Urinary bladder (tissue), 4 donors: ENCODE measurements around the gene PLEKHB2. TPM values are rescaled to one million over a fixed set of nuclear protein-coding genes. Genes with fewer than 3 reads are reported as not detected.
"Not testable (repeated sequence)": the region's sequence is repeated elsewhere in the genome, so short reads cannot be mapped to it uniquely, and the experiment has no call there.

ENCODE experiments used
- DNase-seq: peaks from one replicate; pipeline ENCODE4 v3.0.0-alpha.2; 2015; ENCODE audit errors: extremely low spot score
- H3K27ac ChIP-seq: one replicate; pipeline ENCODE4 v1.5.1; 2013; ENCODE audit warnings: low read depth, mild to moderate bottlenecking, moderate library complexity
- H3K36me3 ChIP-seq: one replicate; pipeline ENCODE4 v1.6.1; 2013; ENCODE audit warnings: mild to moderate bottlenecking, moderate library complexity; ENCODE audit not compliant: insufficient read depth
- H3K4me1 ChIP-seq: one replicate; pipeline ENCODE4 v1.6.1; 2013; ENCODE audit warnings: mild to moderate bottlenecking, moderate library complexity; ENCODE audit not compliant: insufficient read depth
- H3K4me3 ChIP-seq: one replicate; pipeline ENCODE4 v1.5.1; 2013; ENCODE audit warnings: low read depth, low read length
- WGBS: extraction: QIAGEN DNeasy Blood & Tissue Kit; methylation state at CpG from one replicate; pipeline ENCODE4 v1.1.7; 2013; 5-methylcytosine and 5-hydroxymethylcytosine counted together
- polyA plus RNA-seq: library from polyadenylated mRNA; stranded (reverse); fragments of 200-250 nt; gene quantifications from one replicate; pipeline ENCODE4 v1.2.3, GENCODE V29; 2013
- small RNA-seq: library from RNA; depleted of rRNA; stranded (forward); fragments of <200 nt; gene quantifications from one replicate; pipeline ENCODE3, GENCODE V24; 2014
- total RNA-seq: library from RNA; depleted of rRNA; stranded (reverse); fragments of >200 nt; gene quantifications from one replicate; pipeline ENCODE4 v1.2.3, GENCODE V29; 2014
- donor health status: healthy with polysubstance abuse.
- donor health status: healthy.

Gene PLEKHB2
- total and polyA plus RNA-seq, 2 donors, result 27.1 to 40.4 TPM

DNA sequence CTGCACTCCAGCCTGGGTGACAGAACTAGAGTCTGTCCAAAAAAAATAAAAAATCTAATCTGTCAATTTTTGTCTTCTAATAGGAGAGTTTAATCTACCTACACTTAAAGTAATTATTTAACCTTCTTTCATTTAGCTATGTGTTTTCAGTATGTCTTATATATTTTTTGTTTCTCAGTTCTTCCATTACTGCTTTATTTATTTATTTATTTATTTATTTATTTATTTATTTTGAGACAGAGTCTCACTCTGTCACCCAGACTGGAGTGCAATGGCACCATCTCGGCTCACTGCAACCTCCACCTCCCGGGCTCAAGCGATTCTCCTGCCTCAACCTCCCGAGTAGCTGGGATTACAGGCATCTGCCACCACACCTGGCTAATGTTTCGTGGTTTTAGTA is 60.4 kb downstream of the PLEKHB2 start:
- not testable (repeated sequence) for H3K4me1 ChIP-seq, DNase-seq, H3K4me3 ChIP-seq, H3K27ac ChIP-seq, H3K36me3 ChIP-seq
- 90% methylated on average over 5 of the region's 5 CpGs for WGBS

GRCh38 chr2:131168538-131168937 is 63.4 kb downstream of the PLEKHB2 start:
- no peaks in the 10 kb centered on the region for H3K36me3 ChIP-seq
- no peak overlapping the region for H3K4me3 ChIP-seq
- 83% methylated on average over 5 of the region's 5 CpGs for WGBS
- H3K4me1 ChIP-seq, result no peaks in the 10 kb centered on the region
- no peak overlapping the region for H3K27ac ChIP-seq
- no peak for DNase-seq

DNA sequence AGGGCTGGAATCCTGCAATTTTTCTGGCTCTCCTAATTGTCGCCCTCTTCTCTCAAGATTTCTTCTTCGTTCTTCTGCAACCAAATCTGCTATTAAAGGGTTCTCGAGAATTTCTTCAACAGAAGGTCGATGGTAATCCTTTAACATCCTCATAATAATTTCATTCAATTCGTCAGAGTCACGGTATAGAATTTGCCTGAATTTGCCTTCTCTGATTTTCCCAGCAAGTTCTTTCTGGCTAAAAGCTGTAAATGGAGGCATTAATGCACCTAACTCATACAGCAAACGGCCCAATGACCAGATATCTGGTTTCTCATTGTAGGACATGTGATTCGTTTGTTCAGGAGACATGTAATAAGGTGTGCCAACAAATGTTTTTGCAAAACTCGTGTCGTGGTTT is 72.9 kb downstream of the PLEKHB2 start:
- not testable (repeated sequence) for H3K27ac ChIP-seq, H3K36me3 ChIP-seq, H3K4me1 ChIP-seq, DNase-seq, H3K4me3 ChIP-seq
- WGBS, result 84% methylated on average over 10 of the region's 10 CpGs

GRCh38 chr2:131178721-131179418 is 73.7 kb downstream of the PLEKHB2 start:
- WGBS, result 85% methylated on average over 15 of the region's 15 CpGs
- not testable (repeated sequence) for H3K36me3 ChIP-seq, DNase-seq, H3K4me3 ChIP-seq, H3K27ac ChIP-seq, H3K4me1 ChIP-seq

GRCh38 chr2:131181451-131181850 is 76.3 kb downstream of the PLEKHB2 start:
- not testable (repeated sequence) for DNase-seq, H3K36me3 ChIP-seq, H3K4me3 ChIP-seq, H3K4me1 ChIP-seq, H3K27ac ChIP-seq
- WGBS, result 54% methylated on average over 4 of the region's 4 CpGs

DNA sequence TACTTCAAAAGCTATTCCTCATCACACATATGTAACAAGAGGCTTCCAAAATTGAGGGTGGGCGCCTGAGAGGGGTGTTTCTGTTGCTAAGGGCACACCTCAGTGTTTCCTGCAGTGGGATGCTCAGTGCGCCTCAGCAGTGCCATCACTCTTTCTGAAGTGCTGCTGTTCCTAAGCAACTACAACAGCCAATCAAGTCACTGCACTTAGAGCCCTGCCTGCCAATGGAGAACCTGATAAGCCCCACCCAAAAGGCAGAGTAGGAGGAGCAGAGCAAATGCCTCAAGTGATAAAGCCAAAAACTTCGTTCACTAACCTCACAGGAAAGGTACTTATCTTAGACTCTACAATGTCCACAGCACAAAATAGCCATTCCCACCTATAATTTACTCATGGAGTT is 88.3 kb downstream of the PLEKHB2 start:
- not testable (repeated sequence) for H3K4me3 ChIP-seq, H3K27ac ChIP-seq, DNase-seq, H3K4me1 ChIP-seq, H3K36me3 ChIP-seq
- 23% methylated on average over 3 of the region's 3 CpGs for WGBS

DNA sequence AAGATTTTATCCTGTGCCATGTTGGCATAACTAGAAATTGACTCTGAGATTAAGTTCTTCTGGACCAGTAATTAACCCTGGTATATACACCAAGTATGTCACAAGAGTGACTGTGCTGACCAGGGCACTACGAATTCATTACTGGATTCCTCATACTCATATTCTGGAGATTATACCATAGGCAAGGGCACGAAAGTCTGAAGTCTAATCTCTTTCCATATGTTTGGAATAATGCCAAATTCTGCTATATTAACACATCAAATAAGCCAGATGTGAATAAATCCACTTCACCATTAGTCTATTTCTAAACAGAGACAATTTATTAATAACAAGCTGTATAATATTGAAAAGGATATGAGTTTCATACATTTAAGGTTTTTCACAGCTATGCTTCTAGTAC is 91.0 kb downstream of the PLEKHB2 start:
- not testable (repeated sequence) for DNase-seq, H3K36me3 ChIP-seq, H3K4me1 ChIP-seq, H3K27ac ChIP-seq, H3K4me3 ChIP-seq
- 37% methylated on average over 2 of the region's 2 CpGs for WGBS

Small RNAs within 50 kb of the gene (small RNA-seq; reads per million reads assigned to genes)
- gene AC009477.1, result not detected

Other genes starting within 250 kb of the PLEKHB2 start
- 71.9 TPM for gene FAM168B, start 11.9 kb upstream of the PLEKHB2 start, total RNA-seq
- 120 TPM for gene FAM168B, start 11.9 kb upstream of the PLEKHB2 start, polyA plus RNA-seq
- not detected for gene POTEE, start 104.2 kb downstream of the PLEKHB2 start, total RNA-seq
- gene POTEE, start 104.2 kb downstream of the PLEKHB2 start, polyA plus RNA-seq, result not detected